H1 (cell line): ENCODE measurements around the gene SNF8. TPM values are rescaled to one million over a fixed set of nuclear protein-coding genes. Genes with fewer than 3 reads are reported as not detected.

Source experiments
- SP1 ChIP-seq: IDR thresholded peaks from 2 replicates; pipeline ENCODE4 v1.6.1; 2011; ENCODE audit warnings: low read depth, low read length
- SUZ12 ChIP-seq: fragments of 200-600 bp; sonication (generic); IDR thresholded peaks from 2 replicates; pipeline ENCODE4 v1.6.1; 2012; ENCODE audit warnings: mild to moderate bottlenecking, inconsistent platforms, low read length, moderate library complexity, mixed read lengths
- polyA plus RNA-seq, 7 experiments: library from polyadenylated mRNA; depleted of rRNA in 3 of 7; stranded (reverse) in 5 of 7; unstranded in 2 of 7; fragments of >200 nt in 5 of 7; fragments of 200-250 nt in 2 of 7; gene quantifications; 1 replicate in 5 of 7; 2 replicates in 1 of 7; 4 replicates in 1 of 7; pipeline versions ENCODE4 v1.2.1 to v1.2.3, GENCODE V29; 2011 to 2013; ENCODE audit warnings: missing spikeins in 2 of 7, mixed read lengths in 2 of 7
- total RNA-seq: library from RNA; stranded (reverse); fragmentation: NEBNext Ultra II Directional; extraction: Animal tissue kit (Norgen Biotek cat#: 25700); gene quantifications from 2 replicates; pipeline ENCODE4 v1.2.1, GENCODE V29; 2021
- TF ChIP-seq, protein P1 (sequence below): IDR thresholded peaks from 2 replicates; pipeline ENCODE4 v1.6.1; 2011; ENCODE audit warnings: low read length, improper control_type of control experiment

The SNF8 gene
- total and polyA plus RNA-seq, 2 of the 8 experiments (the other 6 are each of a cell fraction or from before 2014, with no cell fraction given), result 132 to 133 TPM

DNA sequence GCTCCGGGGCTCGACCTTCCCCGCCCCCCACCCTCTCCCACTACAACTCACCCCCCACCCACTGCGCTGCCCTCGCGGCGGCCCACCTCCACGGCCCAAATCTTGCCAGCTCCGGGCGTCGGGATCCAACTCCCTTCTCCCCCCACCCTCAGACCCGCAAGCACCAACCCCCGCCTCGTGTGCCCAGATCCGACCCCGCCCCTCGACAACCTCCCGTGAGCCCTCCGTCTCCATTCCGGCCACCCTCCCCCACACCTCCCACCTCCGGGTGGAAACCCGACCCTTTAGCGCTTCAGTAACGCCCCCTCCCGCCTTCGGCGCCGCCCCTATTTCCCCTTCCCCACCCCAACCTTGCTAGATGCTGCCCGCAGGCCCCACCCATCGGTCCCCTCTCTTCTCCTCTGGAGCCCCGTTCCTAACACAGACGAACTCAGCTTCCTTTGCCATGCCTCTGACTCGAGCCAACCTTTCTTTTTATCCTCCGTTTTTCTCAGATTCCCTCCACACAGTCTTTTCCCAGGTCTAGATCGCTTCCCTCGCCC, 35.7 kb downstream of the SNF8 start (continued):
- TF ChIP-seq, protein P1, sequence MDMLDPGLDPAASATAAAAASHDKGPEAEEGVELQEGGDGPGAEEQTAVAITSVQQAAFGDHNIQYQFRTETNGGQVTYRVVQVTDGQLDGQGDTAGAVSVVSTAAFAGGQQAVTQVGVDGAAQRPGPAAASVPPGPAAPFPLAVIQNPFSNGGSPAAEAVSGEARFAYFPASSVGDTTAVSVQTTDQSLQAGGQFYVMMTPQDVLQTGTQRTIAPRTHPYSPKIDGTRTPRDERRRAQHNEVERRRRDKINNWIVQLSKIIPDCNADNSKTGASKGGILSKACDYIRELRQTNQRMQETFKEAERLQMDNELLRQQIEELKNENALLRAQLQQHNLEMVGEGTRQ, result no peak
- 0 out of 2 replicates have a peak, but pooled peaks have one; percentile 44 for TF ChIP-seq SP1
- TF ChIP-seq SUZ12, result no peak
